Measurements from ENCODE around the gene BEST4. TPM values are rescaled to one million over a fixed set of nuclear protein-coding genes. Genes with fewer than 3 reads are reported as not detected.
"Not testable (repeated sequence)": the region's sequence is repeated elsewhere in the genome, so short reads cannot be mapped to it uniquely, and the experiment has no call there.

Gene BEST4
- polyA plus RNA-seq, 1 donor = 0.96 TPM

DNA sequence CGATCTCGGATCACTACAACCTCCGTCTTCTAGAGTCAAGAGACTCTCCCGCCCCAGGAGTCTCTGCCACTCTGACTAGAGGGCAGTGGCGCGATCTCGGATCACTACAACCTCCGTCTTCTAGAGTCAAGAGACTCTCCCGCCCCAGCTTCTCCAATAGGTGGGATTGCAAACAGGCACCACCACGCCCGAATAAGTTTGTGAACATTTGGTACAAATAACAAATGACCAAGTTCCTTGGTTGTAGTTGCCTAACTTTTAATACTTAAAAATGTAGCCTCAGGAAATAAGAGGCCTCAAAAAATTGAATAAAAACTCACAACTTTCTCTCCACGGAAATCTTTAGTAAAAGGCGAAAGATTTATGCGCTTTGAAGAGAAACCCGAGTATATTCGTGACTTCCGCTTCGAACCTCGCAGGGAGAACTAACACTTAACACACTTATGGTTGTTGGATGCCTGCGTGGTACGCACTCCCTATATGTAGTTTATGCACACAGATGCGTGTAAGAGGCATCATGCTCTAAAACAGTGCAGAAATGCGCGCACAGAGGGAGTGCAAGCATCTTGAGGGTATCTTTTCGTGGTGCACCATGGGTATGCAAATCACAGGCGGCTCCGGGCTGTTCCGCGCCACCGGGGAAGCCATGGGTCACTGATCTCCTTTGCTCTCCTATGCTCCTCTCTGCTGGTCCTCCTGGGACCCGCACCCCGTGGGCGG is 31.8 kb upstream of the BEST4 start:
- DNase-seq = no peak

DNA sequence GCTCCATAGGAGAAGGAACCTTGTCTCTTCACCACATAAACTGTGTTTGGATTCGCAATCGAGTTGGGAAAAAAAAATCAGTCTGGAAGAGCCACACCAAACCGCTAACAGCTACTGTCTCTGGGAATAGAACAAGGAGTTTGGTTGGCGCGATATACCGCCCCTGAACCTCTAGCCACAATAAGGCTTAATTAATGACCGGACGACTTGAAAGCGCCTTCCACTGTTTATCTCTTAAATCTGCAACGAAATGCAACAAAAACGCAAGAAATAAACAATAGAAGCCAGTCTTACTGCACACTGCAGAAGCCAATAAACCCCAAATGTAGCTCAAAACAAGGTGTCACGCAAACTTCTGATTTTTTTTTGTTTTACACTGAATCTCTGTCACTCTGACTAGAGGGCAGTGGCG is 31.2 kb upstream of the BEST4 start:
- no peak for DNase-seq

GRCh38 chr1:44817771-44818495 is 30.0 kb upstream of the BEST4 start:
- DNase-seq = no peak

DNA sequence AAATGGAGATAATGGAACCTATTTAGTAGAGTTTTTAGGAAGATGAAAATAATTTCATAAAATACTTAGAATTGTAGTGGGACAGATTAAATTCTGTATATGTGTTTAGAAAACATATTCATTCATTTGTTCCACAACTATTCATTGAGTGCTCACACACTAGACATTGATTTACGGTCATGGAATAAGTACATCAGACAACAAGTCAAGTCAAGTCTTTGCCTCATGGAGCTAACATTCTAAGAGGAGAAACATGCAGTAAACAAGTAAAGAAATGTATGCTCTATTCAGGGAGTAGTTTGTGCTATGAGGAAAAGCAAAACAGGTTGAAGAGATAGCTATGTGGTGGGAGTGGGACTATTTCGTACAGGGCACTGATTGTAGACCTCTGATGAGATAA is 29.3 kb upstream of the BEST4 start:
- no peak for DNase-seq

GRCh38 chr1:44815926-44816325 is 28.0 kb upstream of the BEST4 start:
- not testable (repeated sequence) for DNase-seq

- DNase-seq = no peak
These were observed 25.0 kb upstream of the BEST4 start for GRCh38 chr1:44812822-44813543.

DNA sequence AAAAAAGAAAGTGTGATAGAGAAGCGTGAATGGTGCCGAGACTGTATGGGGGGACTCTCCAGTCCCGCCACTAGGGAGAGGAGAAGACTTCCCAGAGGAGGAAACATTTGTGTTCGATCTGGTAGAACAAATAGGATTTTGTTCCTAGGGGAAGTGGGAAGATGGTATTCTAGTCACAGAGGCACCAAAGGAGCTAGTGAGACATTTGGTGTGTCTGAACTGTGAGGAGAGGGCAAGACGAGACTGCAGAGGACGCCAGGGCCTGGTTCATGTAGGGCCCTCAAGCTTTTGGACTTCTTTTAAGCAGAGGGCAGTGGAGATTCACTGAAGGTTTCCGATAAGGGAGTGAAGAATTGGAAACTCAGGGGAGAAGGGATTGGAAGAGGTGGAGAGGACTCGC is 23.3 kb upstream of the BEST4 start:
- DNase-seq = no peak

- DNase-seq = not testable (repeated sequence)
These were observed 22.8 kb upstream of the BEST4 start for GRCh38 chr1:44810762-44811105.

- DNase-seq = no peak
These were observed 22.3 kb upstream of the BEST4 start for GRCh38 chr1:44810101-44810761.

DNA sequence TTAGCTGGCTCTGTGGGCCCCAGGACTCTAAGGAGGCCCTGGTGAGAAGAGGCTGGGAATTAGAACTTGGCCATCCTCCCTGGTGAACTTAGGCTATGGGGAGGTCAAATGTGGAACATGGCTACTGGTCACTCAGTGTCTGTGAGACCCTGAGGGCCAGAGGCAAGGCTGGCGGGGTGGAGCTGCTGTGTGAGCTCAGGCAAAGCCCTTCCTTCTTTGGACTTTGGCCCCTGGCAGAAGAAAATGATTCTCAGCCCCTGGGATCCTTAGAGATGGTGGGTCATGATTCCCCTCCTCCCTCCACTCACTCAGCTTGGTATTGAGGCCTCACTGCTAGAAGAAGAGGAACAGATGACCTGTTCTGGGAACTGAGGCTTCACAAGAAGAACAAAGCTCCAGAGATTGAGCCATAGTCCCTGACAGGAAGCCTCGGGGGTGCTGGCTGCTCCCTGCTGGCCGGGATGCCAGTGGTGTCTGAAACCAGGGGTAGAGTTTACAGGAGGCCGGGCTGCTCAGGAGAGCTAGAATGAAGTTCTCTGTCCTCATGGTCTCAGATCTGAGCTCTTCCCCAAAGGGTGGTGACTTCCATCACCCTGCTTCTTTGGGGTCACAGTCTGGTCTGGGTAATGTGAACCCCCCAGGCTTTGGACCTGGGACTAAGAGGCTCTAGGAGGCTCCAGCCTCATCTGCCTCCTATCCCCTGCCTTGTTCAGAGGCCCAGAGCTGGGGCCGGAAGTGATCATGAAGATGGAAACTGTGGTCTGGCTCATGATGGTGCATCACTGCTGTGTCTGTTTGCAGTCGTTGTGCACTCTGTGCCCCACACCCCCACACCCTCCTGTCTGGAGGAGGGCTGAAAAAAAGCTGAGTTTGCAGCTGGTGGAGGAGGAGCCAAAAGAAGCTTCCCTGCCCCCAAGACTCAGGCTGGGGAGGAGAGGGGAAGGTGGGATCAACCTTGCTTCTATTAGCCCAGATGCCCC is 21.3 kb upstream of the BEST4 start:
- peak; percentile 43 for DNase-seq

DNA sequence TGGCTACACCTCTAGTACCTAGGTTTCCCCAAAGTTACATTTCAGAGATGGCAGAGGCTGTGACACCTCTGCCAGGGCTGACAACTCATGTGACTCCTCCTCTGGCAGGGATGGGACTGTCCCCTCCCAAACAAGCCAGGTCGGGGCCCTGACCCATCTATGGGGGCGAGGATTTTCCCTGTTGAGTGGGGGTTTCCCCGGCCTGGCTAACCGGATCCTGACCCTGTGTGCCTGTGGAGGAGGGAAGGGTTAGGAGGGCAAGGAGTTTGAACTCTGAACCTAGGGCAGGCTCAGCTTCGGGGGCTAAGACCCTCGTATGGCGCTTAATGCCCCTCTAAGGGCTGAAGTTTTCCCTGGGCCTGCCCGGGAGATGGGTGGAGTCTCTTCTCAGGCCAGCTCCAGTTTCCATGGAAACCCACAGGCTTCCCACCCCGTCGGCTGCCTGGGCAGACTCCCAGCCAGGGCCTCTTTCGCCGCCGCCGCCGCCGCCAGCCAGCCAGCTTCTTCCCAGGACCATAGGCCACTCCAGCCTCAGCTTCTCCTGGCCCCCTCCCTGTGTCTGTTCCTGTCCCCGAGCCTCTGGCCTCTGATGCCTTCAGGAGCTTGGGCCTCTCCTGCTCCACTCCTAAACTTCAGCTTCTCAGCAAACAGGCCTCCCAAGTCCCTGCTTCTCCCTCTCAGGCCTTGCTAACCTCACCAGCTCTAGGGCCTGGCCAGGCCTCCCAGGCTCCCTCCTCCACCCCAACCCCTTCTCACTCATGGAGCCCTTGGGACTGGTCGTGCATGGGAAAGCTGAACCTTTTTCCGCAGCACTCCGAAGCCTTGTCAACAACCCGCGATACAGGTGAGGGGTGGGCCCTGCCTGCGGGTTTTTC is 20.3 kb upstream of the BEST4 start, which contains the start of gene BTBD19:
TSS of gene BTBD19 (plus strand) at position 461 of the 875 bp plus-strand sequence. CDS start at position 759, 298 bp downstream.
- peak; percentile 90 for DNase-seq

GRCh38 chr1:44807364-44808062 is 19.5 kb upstream of the BEST4 start:
- DNase-seq = peak; percentile 90

- DNase-seq = no peak
These were observed 18.9 kb upstream of the BEST4 start, which contains the start of gene DYNLT4 for GRCh38 chr1:44806704-44807363. DYNLT4 (minus strand) TSS chr1:44807351; CDS start chr1:44806668, 683 bp downstream.

DNA sequence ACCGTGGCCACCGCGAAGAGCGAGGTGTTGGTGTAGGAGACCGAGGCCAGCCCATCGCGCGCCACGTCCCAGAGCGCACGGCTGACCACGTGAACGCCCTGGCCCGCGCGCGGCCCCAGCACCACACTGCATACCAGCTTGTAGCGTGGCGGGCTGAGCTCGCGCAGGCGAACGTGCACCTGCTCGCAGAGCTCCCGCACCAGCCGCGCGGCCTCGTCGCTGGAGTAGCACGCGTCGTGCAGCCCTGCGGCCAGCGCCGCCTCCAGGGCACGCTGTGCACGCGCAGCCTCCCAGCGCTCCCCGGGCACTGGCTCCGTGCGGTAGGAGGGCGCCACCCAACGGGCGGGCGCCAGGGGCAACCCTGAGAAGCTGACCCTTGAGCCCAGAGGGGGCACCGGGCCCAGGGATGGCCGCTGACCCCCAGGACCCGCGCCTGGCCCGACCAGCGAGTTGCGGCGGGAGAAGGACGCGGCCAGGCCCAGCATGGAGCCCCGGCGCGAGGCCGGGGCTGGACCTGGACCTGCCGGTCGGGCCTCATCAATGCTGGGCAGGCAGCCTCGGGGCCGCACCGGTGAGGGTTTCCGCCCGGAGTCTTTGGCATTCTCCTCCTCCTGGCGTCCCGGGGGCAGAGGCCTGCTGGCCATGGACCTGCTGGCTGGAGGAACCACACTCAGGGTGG is 18.2 kb upstream of the BEST4 start:
- DNase-seq = no peak

DNA sequence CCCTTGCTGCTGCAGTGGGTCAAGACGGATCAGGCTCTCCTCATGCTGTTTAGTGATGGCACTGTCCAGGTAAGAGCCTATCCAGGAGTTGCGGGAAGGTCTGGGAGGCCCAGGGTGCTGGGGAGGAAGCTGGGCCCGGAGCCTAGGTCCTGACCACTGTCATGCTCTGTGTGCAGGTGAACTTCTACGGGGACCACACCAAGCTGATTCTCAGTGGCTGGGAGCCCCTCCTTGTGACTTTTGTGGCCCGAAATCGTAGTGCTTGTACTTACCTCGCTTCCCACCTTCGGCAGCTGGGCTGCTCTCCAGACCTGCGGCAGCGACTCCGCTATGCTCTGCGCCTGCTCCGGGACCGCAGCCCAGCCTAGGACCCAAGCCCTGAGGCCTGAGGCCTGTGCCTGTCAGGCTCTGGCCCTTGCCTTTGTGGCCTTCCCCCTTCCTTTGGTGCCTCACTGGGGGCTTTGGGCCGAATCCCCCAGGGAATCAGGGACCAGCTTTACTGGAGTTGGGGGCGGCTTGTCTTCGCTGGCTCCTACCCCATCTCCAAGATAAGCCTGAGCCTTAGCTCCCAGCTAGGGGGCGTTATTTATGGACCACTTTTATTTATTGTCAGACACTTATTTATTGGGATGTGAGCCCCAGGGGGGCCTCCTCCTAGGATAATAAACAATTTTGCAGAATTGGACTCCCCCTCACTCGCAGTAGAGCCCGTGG is 17.5 kb upstream of the BEST4 start:
- no peak for DNase-seq

DNA sequence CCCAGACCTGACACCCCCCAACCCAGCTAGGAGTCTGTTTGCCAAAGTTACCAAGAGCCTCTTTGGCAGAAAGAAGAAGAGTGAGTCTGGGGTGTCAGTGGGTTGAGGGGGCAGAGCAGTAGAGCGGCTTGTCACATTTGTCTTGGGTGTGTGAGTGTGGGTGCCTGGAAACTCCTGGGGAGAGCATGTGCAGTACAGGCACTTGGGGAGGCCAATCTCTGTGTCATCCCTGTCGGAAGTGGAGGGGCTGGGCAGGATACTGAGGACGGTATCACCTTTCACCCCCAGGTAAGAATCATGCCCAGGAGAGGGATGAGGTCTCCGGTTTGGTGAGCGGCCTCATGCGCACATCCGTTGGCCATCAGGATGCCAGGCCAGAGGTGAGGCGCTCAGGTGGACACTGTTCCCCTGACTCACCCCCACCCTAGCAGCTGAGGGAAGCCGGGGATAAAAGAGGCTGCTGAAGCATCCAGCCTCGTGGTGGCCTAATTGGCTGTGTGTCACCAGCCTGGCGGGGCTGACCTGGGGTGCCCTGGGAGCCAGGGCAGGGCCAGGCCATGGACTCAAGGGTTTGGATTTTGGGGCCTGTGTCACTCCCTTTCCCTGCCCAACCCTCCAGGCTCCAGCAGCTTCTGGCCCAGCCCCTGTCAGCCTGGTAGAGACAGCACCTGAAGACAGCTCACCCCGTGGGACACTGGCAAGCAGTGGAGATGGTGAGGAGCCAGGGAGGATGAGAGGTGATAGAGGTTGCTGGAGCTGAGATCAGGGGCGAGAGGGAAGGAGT is 15.5 kb upstream of the BEST4 start:
- no peak for DNase-seq

DNA sequence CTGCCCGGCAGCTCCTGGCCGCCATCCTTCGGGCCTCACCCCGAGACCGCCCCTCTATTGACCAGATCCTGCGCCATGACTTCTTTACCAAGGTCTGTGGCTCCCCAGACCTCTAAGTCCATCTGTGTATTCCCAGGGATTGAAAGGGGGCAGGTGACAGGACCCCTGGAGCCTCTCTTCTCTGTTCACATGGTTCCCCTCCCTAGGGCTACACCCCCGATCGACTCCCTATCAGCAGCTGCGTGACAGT is 15.0 kb upstream of the BEST4 start:
- DNase-seq = no peak
